Suppressor macrophage treated with lipopolysaccharide for 1 hour (primary cell): ENCODE measurements around the gene DHRS11.

ENCODE experiments used
- DNase-seq, 3 donors: peaks; one replicate each; pipeline ENCODE4 v3.0.0-alpha.2; 2020 to 2022

Gene DHRS11

GRCh38 chr17:36616061-36617029 is 24.7 kb downstream of the DHRS11 start:
- DNase-seq = peak; percentile 18 to 28 (median 27)

GRCh38 chr17:36617773-36618172 is 26.1 kb downstream of the DHRS11 start:
- DNase-seq = no peak

GRCh38 chr17:36623281-36623680 is 31.6 kb downstream of the DHRS11 start:
- DNase-seq = no peak

- DNase-seq = no peak
These were observed 33.5 kb downstream of the DHRS11 start for GRCh38 chr17:36625188-36625587.

- no peak for DNase-seq
These were observed 35.4 kb downstream of the DHRS11 start for GRCh38 chr17:36627101-36627500.

- no peak for DNase-seq
These were observed 36.9 kb downstream of the DHRS11 start for GRCh38 chr17:36628576-36628975.

DNA sequence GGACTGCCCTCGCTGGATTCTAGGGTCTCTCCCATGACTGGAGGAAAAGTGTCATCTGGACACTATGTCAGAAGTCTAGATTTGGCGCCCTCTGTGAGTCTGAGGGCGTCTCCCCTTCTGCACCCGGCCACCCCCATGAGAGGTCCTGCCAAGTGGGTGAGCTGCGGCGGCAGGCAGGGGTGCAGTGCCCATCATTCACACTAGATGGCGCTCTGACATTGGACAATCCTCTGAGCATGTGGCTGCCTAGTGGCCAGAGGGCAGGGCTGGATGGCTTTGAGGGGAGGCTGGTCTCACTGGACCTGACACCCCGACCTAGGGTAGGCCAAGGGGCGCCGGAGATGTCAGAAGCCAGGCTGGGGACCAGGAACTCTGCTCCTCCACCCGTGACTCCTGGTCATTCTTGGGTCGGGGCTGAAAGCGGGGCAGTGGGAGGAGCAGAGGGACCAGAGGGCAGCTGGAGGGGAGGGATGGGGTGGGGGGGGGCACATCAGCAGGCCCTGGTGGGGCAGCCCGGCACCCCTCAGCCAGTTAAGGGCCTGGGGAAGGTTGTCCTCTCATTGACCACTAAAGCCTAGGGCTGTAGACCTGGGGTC is 37.7 kb downstream of the DHRS11 start:
- DNase-seq = peak; percentile 79 to 87 (median 83)

- DNase-seq = no peak
These were observed 38.4 kb downstream of the DHRS11 start for GRCh38 chr17:36629970-36630502.

DNA sequence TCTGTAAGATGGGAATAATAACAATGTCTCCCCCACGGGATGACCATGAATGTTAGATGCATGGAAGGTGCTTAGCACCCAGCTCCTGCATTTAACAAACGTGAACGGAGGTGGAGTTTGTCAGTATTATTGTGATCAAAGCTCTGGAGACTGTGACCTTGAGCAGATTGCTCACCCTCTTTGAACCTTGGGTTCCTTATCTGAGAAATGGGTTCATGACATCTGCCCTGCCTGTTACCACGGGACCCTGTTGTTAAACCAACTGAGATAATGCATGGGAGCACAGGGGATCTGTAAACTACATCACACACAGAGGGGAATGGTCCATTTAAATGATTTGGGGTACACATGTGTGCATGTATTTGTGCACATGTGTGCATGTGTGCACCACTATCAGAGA is 39.3 kb downstream of the DHRS11 start:
- DNase-seq = no peak

DNA sequence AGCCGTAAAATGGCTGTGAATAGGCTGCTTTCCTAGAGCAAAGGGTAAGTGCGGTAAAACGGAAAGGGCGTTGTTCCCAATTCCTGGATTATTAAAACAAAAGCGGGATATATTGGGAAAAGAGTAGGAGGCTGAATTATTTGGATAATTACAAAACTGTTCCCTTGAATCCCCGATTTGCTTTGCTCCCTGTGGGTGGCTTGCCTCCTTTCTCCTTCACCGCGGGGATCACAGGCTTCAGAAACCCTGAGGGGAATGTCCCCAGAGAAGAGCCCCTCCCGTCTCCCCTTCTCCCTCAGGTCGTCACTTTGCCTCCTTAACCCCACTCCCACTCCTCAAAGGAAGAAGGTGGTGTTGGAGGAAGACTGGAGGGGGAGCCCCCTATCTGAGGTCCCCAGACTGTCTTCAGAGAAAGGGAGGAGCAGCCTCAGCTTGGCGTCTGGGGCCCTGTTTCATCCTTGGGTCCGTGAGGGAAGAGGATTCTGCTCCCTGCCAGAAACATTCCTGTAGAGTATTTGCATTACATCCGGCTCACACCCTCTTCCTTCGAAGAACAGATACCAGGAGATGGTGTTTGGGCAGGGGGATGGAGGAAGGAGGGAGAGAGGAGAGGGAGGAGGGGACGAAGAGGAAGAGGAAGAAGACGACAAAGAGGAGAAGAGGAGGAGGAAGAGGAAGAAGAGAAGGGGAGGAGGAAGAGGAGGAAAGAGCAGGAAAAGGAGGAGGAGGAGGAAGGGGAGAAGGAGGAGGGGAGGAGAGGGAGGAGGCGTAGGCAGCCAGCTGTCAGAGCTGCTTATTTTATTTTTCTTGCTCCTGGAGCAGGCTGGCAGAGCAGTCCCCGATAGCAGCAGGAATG is 41.5 kb downstream of the DHRS11 start:
- DNase-seq = no peak

DNA sequence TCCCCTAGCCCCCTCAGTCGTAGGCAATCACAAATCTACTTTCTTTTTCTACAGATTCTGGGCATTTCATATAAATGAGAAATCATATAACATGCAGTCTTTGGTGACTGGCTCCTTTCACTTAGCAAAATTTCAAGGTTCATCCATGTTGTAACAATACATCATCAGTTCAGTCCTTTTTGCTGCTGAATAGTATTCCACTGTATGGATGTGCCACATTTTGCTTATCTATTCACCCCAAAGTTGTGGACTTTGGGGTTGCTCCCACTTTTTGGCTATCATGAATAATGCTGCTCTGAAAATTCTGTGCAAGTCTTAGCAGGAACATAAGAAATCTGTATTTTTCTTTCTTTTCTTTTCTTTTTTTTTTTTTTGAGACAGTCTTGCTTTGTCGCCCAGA is 48.7 kb downstream of the DHRS11 start:
- DNase-seq = no peak

DNA sequence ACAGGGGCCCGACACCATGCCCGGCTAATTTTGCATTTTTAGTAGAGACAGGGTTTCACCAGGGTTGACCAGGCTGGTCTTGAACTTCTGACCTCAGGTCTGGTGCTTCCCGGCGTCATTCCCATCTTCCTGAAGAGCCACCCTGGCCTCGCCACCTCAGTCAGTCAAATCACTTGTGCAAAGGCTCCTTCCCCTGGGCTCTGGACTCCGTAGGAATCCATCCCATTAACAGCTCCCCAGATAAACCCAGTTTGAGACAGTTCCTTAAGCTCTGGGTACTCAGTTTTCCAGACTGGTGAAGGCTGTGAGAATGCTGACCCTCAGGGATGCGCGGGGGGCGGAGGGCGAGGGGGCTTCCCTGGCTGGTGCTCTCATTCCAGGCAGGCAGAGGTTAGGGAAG is 49.2 kb downstream of the DHRS11 start:
- no peak for DNase-seq

DNA sequence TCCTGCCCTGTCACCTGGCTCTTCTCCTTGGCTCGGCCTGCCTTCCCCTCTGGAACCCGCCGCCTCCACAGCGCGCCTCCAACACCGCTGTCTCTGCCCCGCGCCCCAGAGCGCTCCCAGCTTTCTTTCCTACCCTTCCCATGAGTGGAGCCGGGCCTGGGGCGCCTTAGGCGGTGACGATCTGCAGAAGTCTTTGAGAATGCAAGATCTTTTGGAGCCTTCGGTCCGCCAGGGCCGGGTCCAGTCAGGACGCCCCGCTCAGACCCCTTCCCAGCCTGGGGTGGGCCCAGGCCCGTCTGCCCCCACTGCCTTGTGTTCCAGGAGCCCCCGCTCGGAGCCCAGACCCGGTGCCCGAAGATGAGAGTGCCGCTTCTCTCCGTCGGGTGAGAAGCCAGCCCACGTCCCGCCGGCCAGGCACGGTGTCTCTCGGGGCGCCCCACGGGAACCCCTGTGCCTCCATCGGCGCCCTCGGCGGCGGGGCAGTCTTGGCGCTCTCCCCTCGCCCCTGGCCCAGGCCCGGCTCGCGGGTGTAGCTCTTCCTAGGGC is 49.7 kb downstream of the DHRS11 start:
- DNase-seq = no peak

- no peak for DNase-seq
These were observed 50.5 kb downstream of the DHRS11 start for GRCh38 chr17:36641877-36642845.

GRCh38 chr17:36643086-36643685 is 51.5 kb downstream of the DHRS11 start:
- peak in 1 of 3 donors; percentile 9 for DNase-seq

GRCh38 chr17:36645422-36645821 is 53.7 kb downstream of the DHRS11 start:
- no peak for DNase-seq

DNA sequence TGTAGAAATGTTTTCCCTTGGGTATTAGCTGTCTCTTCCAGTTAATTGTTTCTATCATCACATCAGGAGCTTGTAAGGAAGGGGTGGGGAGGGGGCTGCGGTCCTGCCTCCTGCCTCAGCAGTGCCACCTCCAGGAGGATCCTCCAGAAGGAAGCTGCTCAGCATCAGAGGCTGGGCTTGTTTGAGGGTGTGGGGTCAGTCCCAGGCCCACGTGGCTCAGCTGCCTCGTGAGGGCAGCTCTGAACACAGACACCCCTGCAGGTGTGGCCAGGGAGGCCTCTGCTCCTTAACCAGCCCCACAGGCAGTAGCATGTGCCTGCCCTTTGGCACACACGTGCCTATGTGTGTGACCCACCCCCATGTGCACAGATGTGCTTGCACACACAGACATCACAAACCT is 56.0 kb downstream of the DHRS11 start:
- DNase-seq = no peak

DNA sequence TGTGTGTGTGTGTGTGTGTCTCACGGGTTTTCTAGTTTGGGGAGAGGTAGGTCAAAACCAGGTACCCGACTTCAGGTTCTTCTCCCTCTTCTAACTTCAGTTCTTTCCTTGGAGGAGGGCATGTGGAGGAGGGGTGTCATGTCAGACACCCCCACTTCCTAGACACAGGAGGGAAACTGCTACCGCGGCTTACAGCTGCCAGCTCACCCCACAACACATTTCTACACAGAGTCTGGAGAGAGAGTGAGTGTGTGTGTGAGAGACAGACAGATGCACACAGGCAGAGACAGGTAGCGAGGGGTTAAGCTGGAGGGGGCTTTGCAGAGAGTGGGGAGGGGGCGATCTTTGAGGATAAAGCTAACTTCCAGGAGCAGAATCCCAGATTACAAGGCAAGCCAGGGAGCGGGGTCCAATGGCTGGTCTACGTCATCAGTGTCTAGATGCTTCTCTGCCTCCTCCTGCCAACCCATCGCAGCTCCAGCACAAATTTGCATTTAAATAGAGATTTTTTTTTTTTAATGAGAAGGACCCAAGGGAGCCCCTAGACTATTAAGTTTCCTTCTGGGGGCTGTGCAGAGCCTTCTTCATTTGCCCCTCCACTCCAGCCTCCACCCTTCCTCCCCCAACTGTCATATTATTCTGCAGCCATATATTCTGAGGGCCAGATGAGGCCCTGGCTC is 58.6 kb downstream of the DHRS11 start:
- DNase-seq = no peak
